ENCODE data around the gene PPP1R36. TPM values are rescaled to one million over a fixed set of nuclear protein-coding genes. Genes with fewer than 3 reads are reported as not detected.

Gene PPP1R36, protein sequence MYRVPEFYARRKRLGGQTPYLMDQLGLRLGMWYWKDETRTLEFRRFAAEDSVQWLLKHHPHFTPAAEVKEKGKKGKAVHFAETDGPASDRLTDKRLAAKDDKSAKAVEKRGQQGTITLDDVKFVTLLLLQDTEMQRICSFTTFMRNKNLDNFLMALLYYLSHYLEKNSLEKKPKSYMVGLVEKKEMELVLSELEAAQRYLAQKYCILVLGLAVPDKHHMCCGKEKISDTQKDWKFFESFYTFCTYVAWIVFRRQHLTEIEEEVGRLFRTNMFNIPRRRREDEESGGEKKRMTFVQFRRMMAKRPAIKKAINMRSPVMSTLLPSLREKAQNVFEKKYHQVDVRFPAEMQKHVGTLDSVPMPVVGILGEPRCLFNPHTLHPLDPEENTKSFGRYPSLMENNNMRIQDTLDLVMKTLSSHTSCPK
- total RNA-seq (2013) = 0.12 TPM
- polyA plus RNA-seq (under 1 TPM in 1 of 3 donors, not detected in 2; 0.38 TPM), polyA minus RNA-seq (0.42 TPM in 1 of 2 replicates, not detected in the other), total RNA-seq (0.17 to 3.8 (median 1.2) reads per million in 11 experiments)

DNA sequence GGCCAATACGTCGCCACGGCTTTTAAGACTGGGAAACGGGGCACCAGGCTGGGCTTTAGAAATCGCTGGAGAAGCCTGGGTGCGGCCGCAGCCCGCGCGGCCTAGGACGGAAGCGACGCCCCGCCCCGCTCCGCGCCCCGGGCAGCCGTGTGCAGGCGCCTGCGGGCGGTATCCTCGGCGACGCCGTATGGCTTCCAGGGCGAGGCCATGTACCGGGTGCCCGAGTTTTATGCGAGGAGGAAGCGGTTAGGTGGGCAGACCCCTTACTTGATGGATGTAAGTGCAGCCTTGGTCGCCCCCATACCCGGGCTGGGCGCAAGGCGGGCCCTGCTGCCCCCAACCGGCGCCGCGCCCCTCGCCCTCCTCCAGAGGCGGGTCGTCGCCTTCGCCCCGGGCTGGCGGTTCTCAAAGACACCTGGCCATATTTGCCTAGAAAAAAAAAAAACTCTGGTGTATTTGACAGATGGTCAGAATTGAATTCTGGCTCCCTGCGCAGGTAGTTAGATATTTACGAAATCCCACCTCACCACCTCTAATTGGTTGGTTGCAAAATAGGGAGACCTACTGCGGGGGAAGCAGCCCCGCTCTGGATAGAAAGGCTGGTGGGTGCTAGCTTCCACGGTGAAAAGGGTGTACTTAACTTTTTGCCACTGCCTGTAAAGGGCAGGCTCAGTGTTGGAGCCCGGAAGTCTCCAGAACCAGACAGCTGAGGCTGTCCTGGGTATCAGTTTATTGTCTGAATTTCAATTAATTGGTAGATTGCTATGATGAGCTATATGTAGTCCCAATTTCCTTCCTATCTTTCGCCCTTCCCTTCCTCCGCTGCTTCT lies at the start of gene PPP1R36:
PPP1R36 (plus strand) TSS at position 171 of the 830 bp plus-strand sequence; CDS start at position 208, 37 bp downstream.
- Histone ChIP-seq H3K9ac (ENCODE audit: insufficient read depth, low read length, poor library complexity, severe bottlenecking) (no peak within 1 kb of the TSS), H4K20me1 (ENCODE audit: insufficient read depth, low read length) (no peaks in the 10 kb centered on the region), H2AFZ (ENCODE audit: insufficient read depth, low read depth, low read length, poor library complexity, severe bottlenecking) (peak within 1 kb of the TSS; percentile 41), H3K9me3 (replicated peaks in 1 of 2; ENCODE audit: control insufficient read depth in 1 of 2, insufficient read depth in 1 of 2, low read length in 2 of 2) (no peaks in the 10 kb centered on the region), H3K4me1 (ENCODE audit: control insufficient read depth in 1 of 2, insufficient read depth in 2 of 2, low read length in 2 of 2) (peaks cover 10 to 12% of the 10 kb centered on the region in 2 donors), H3K4me3 (replicated peaks in 1 of 3; ENCODE audit: low read depth in 2 of 3, low read length in 3 of 3) (peak within 1 kb of the TSS in 1 of 3 experiments; percentile 50), H3K27me3 (ENCODE audit: control insufficient read depth in 2 of 2, insufficient read depth in 2 of 2, low read length in 2 of 2) (peaks cover 35 to 62% of the 10 kb centered on the region in 2 donors), H3K36me3 (replicated peaks in 1 of 2; ENCODE audit: control insufficient read depth in 1 of 2, insufficient read depth in 2 of 2, low read length in 2 of 2) (no peaks in the 10 kb centered on the region), H3K27ac (ENCODE audit: low read depth in 1 of 2, low read length in 2 of 2) (no peak within 1 kb of the TSS), H3K4me2 (replicated peaks; ENCODE audit: extremely low read depth, low read length, poor library complexity, severe bottlenecking) (peak within 1 kb of the TSS; percentile 47), H3K79me2 (ENCODE audit: insufficient read depth, low read length) (no peaks in the 10 kb centered on the region)
- intact Hi-C loops (cut with micrococcal nuclease) = loop anchor here in 1 of 2 donors (10.0 kb wide), 1 partner anchor 435 kb away; the partner anchor contains the start of gene FNTB
- H3K36me3 Mint-ChIP-seq = peaks cover 4 to 6% of the 10 kb centered on the region in 2 donors
- peaks cover 11% of the 10 kb centered on the region for H3K4me1 Mint-ChIP-seq
- H3K4me3 Mint-ChIP-seq = peak within 1 kb of the TSS; percentile 50 to 86
- peak in 2 of 3 donors; percentile 22 to 30 for DNase-seq
- TF ChIP-seq, protein P1, sequence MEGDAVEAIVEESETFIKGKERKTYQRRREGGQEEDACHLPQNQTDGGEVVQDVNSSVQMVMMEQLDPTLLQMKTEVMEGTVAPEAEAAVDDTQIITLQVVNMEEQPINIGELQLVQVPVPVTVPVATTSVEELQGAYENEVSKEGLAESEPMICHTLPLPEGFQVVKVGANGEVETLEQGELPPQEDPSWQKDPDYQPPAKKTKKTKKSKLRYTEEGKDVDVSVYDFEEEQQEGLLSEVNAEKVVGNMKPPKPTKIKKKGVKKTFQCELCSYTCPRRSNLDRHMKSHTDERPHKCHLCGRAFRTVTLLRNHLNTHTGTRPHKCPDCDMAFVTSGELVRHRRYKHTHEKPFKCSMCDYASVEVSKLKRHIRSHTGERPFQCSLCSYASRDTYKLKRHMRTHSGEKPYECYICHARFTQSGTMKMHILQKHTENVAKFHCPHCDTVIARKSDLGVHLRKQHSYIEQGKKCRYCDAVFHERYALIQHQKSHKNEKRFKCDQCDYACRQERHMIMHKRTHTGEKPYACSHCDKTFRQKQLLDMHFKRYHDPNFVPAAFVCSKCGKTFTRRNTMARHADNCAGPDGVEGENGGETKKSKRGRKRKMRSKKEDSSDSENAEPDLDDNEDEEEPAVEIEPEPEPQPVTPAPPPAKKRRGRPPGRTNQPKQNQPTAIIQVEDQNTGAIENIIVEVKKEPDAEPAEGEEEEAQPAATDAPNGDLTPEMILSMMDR (IDR thresholded peaks at IDR 0.05) = no peak
- peaks cover 47 to 69% (median 55%) of the 10 kb centered on the region in 3 donors for H3K27me3 Mint-ChIP-seq (ENCODE audit: low read depth in 3 of 3)
- peaks cover 0 to 5% (median 0%) of the 10 kb centered on the region in 7 donors for H3K9me3 Mint-ChIP-seq
- 2% methylated on average over 40 of the region's 54 CpGs for WGBS (ENCODE audit: insufficient coverage)
- H3K27ac Mint-ChIP-seq = no peak within 1 kb of the TSS

DNA sequence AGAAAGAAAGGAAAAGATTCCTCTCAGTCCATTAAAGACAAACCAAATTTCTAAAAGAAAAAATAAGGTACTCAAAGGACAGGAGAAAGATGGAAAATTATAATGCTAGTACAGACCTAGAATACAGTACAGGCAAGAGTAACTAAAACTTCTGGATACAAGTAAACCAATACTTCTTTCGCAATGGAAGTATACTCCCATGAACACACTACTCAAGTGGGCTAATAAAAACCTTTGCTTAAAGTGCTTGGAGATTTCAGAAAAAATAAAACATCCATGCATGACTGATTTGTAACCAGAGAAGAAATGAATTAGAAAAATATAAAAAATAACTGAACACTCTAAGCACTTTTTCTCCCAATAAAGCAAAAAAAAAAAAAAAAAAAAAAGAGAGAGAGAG lies 49.7 kb upstream of the PPP1R36 start:
- no peak overlapping the region for H2AFZ ChIP-seq (ENCODE audit: insufficient read depth, low read depth, low read length, poor library complexity, severe bottlenecking)
- peaks cover 4 to 16% of the 10 kb centered on the region in 2 donors for H3K36me3 Mint-ChIP-seq
- intact Hi-C loops (cut with micrococcal nuclease) = loop anchor here in 1 of 2 donors (10.0 kb wide), 1 partner anchor 155 kb away; no protein-coding TSS in a partner anchor
- H3K79me2 ChIP-seq (ENCODE audit: insufficient read depth, low read length) = peaks cover 32% of the 10 kb centered on the region
- no peak overlapping the region for H3K4me2 ChIP-seq (replicated peaks; ENCODE audit: extremely low read depth, low read length, poor library complexity, severe bottlenecking)
- H3K9ac ChIP-seq (ENCODE audit: insufficient read depth, low read length, poor library complexity, severe bottlenecking) = no peak overlapping the region
- no CpG with 5 or more reads among the region's 1 CpG for WGBS (ENCODE audit: insufficient coverage)
- peaks cover 24% of the 10 kb centered on the region for H3K4me1 Mint-ChIP-seq
- DNase-seq = no peak
- peaks cover 0 to 9% of the 10 kb centered on the region in 2 donors for H3K36me3 ChIP-seq (replicated peaks in 1 of 2; ENCODE audit: control insufficient read depth in 1 of 2, insufficient read depth in 2 of 2, low read length in 2 of 2)
- no peaks in the 10 kb centered on the region for H3K9me3 ChIP-seq (replicated peaks in 1 of 2; ENCODE audit: control insufficient read depth in 1 of 2, insufficient read depth in 1 of 2, low read length in 2 of 2)
- H3K4me3 Mint-ChIP-seq = no peak overlapping the region
- peaks cover 18 to 31% of the 10 kb centered on the region in 2 donors for H3K4me1 ChIP-seq (ENCODE audit: control insufficient read depth in 1 of 2, insufficient read depth in 2 of 2, low read length in 2 of 2)
- no peak overlapping the region for H3K27ac ChIP-seq (ENCODE audit: low read depth in 1 of 2, low read length in 2 of 2)
- no peaks in the 10 kb centered on the region for H3K9me3 Mint-ChIP-seq
- TF ChIP-seq, protein P1 (IDR thresholded peaks at IDR 0.05) = no peak
- peaks cover 1% of the 10 kb centered on the region for H4K20me1 ChIP-seq (ENCODE audit: insufficient read depth, low read length)
- H3K4me3 ChIP-seq (replicated peaks in 1 of 3; ENCODE audit: low read depth in 2 of 3, low read length in 3 of 3) = no peak overlapping the region
- H3K27me3 Mint-ChIP-seq (ENCODE audit: low read depth in 3 of 3) = no peaks in the 10 kb centered on the region
- no peak overlapping the region for H3K27ac Mint-ChIP-seq
- no peaks in the 10 kb centered on the region for H3K27me3 ChIP-seq (ENCODE audit: control insufficient read depth in 2 of 2, insufficient read depth in 2 of 2, low read length in 2 of 2)
